Ovary (tissue), 3 donors: Measurements from ENCODE around the gene ELP4.

Experiments used
- EP300 ChIP-seq: sonication (generic); formaldehyde crosslinking; IDR thresholded peaks from one replicate; pipeline ENCODE4 v1.6.1; 2017; ENCODE audit warnings: antibody characterized with exemption
- POLR2A ChIP-seq: fragments of 450-650 bp; IDR thresholded peaks from one replicate; pipeline ENCODE4 v1.6.1; 2017; ENCODE audit warnings: antibody characterized with exemption, mild to moderate bottlenecking, moderate library complexity
- TF ChIP-seq, protein P1 (sequence below), 3 donors: fragments of 450-650 bp in 2 of 3; fragments of 200-600 bp in 1 of 3; IDR thresholded peaks; one replicate each; pipeline versions ENCODE4 v1.5.1 to v1.8.0; 2016 to 2022; ENCODE audit warnings: antibody characterized with exemption in 3 of 3, mild to moderate bottlenecking in 1 of 3
- donor health status: DM: no; HTN: no; CAD: no.

DNA sequence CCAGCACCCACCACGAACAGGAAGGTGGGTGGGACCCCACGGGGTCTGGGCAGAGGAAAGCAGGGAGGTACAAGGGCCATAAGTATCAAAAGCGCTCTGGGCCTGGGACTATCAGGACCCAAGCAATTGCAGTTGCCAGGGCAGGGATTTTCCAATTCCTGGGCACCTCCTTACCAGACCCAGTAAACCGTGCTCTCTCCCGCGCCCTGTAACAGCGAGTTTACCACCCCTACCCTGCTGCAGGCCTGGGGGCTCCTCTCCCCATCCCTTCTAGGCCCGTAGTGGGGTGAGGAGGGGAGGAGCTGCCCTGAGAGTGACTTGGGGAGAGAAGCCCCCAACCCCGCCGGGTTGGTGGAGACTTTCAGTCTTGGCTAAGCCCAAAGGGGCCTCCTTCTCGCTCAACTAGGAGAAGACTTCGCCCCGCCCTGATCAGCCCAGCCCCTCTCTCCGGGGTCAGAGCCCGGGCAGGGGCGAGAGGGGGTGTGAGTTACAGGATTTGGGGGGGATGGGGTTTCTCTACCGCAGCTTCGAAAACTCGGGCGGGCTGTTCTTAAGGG is 296.1 kb downstream of the ELP4 start:
- TF ChIP-seq, protein P1, sequence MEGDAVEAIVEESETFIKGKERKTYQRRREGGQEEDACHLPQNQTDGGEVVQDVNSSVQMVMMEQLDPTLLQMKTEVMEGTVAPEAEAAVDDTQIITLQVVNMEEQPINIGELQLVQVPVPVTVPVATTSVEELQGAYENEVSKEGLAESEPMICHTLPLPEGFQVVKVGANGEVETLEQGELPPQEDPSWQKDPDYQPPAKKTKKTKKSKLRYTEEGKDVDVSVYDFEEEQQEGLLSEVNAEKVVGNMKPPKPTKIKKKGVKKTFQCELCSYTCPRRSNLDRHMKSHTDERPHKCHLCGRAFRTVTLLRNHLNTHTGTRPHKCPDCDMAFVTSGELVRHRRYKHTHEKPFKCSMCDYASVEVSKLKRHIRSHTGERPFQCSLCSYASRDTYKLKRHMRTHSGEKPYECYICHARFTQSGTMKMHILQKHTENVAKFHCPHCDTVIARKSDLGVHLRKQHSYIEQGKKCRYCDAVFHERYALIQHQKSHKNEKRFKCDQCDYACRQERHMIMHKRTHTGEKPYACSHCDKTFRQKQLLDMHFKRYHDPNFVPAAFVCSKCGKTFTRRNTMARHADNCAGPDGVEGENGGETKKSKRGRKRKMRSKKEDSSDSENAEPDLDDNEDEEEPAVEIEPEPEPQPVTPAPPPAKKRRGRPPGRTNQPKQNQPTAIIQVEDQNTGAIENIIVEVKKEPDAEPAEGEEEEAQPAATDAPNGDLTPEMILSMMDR (IDR thresholded peaks at IDR 0.05): no peak
- TF ChIP-seq EP300: no peak
- TF ChIP-seq POLR2A: no peak
